ENCODE measurements around the gene LMNTD2. TPM values are rescaled to one million over a fixed set of nuclear protein-coding genes. Genes with fewer than 3 reads are reported as not detected.

LMNTD2 gene
- total and polyA plus RNA-seq, 2 experiments from 2014 or later = 7.3 to 15.9 TPM

DNA sequence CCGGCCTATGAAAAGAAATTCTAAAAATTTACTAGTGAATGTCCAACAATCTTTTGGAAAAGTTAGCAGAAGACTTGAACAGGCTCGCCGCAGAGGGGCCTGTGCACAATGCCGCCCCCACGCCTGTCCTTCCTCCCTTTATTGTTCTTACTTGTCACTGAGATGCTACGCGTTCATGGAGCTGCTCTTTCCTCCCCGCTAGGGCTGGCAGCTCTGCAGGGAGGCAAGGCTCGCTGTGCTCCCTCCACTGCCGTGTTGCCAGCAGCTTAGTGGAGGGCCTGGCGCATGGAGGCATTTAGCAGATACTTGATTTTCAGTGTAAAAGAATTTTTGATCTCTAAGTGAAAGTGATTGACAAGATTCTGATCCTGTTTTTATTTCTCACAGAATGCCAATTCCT is 30.5 kb upstream of the LMNTD2 start:
- Histone ChIP-seq H3K9me3 (ENCODE audit: low read depth) (no peaks in the 10 kb centered on the region), H3K79me2 (peaks cover 58% of the 10 kb centered on the region), H2AFZ (no peak overlapping the region), H4K20me1 (ENCODE audit: insufficient read depth, poor library complexity, severe bottlenecking) (peaks cover 26% of the 10 kb centered on the region), H3K4me2 (no peak overlapping the region), H3K9me2 (replicated peaks; ENCODE audit: insufficient read depth) (no peaks in the 10 kb centered on the region), H3K27ac (no peak overlapping the region), H3K4me1 (ENCODE audit: insufficient read depth) (peaks cover 23% of the 10 kb centered on the region), H3K4me3 (no peak overlapping the region), H3K27me3 (no peaks in the 10 kb centered on the region), H3K36me3 (replicated peaks; ENCODE audit: insufficient read depth, low read depth) (no peaks in the 10 kb centered on the region)
- TF ChIP-seq EZH2phosphoT487 (IDR thresholded peaks at IDR 0.05; ENCODE audit: low read depth, severe bottlenecking, unreplicated experiment) = no peak
- TF ChIP-seq EZH2 (IDR thresholded peaks at IDR 0.05; ENCODE audit: borderline replicate concordance) = no peak
- TF ChIP-seq, protein P1, sequence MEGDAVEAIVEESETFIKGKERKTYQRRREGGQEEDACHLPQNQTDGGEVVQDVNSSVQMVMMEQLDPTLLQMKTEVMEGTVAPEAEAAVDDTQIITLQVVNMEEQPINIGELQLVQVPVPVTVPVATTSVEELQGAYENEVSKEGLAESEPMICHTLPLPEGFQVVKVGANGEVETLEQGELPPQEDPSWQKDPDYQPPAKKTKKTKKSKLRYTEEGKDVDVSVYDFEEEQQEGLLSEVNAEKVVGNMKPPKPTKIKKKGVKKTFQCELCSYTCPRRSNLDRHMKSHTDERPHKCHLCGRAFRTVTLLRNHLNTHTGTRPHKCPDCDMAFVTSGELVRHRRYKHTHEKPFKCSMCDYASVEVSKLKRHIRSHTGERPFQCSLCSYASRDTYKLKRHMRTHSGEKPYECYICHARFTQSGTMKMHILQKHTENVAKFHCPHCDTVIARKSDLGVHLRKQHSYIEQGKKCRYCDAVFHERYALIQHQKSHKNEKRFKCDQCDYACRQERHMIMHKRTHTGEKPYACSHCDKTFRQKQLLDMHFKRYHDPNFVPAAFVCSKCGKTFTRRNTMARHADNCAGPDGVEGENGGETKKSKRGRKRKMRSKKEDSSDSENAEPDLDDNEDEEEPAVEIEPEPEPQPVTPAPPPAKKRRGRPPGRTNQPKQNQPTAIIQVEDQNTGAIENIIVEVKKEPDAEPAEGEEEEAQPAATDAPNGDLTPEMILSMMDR (IDR thresholded peaks at IDR 0.05; ENCODE audit: poor library complexity) = no peak
- no peak for DNase-seq (ENCODE audit: low spot score)
- WGBS (ENCODE audit: low lambda C conversion rate, missing lambda C conversion rate) = 92% methylated on average over 11 of the region's 11 CpGs

- H3K4me2 ChIP-seq = no peak overlapping the region
- H3K27ac ChIP-seq = no peak overlapping the region
- peaks cover 31% of the 10 kb centered on the region for H4K20me1 ChIP-seq (ENCODE audit: insufficient read depth, poor library complexity, severe bottlenecking)
- H3K9me3 ChIP-seq (ENCODE audit: low read depth) = no peaks in the 10 kb centered on the region
- H3K9me2 ChIP-seq (replicated peaks; ENCODE audit: insufficient read depth) = no peaks in the 10 kb centered on the region
- DNase-seq (ENCODE audit: low spot score) = no peak
- TF ChIP-seq, protein P1 (IDR thresholded peaks at IDR 0.05; ENCODE audit: poor library complexity) = no peak
- TF ChIP-seq EZH2 (IDR thresholded peaks at IDR 0.05; ENCODE audit: borderline replicate concordance) (no peak), EZH2phosphoT487 (IDR thresholded peaks at IDR 0.05; ENCODE audit: low read depth, severe bottlenecking, unreplicated experiment) (no peak)
- no peak overlapping the region for H2AFZ ChIP-seq
- H3K79me2 ChIP-seq = peaks cover 60% of the 10 kb centered on the region
- no peak overlapping the region for H3K4me3 ChIP-seq
- peaks cover 23% of the 10 kb centered on the region for H3K4me1 ChIP-seq (ENCODE audit: insufficient read depth)
- no peaks in the 10 kb centered on the region for H3K36me3 ChIP-seq (replicated peaks; ENCODE audit: insufficient read depth, low read depth)
- 98% methylated on average over 23 of the region's 26 CpGs for WGBS (ENCODE audit: low lambda C conversion rate, missing lambda C conversion rate)
- H3K27me3 ChIP-seq = no peaks in the 10 kb centered on the region
Observed at GRCh38 chr11:589798-590197, 29.3 kb upstream of the LMNTD2 start.

GRCh38 chr11:587978-588380 is 27.4 kb upstream of the LMNTD2 start:
- peak; percentile 93 for DNase-seq (ENCODE audit: low spot score)
- Histone ChIP-seq H3K4me2 (no peak overlapping the region), H3K4me1 (ENCODE audit: insufficient read depth) (peaks cover 23% of the 10 kb centered on the region), H4K20me1 (ENCODE audit: insufficient read depth, poor library complexity, severe bottlenecking) (peaks cover 44% of the 10 kb centered on the region), H3K4me3 (no peak overlapping the region), H3K36me3 (replicated peaks; ENCODE audit: insufficient read depth, low read depth) (no peaks in the 10 kb centered on the region), H3K27ac (peak overlapping the region; percentile 93), H3K9me3 (ENCODE audit: low read depth) (no peaks in the 10 kb centered on the region), H3K9me2 (replicated peaks; ENCODE audit: insufficient read depth) (no peaks in the 10 kb centered on the region), H2AFZ (no peak overlapping the region), H3K79me2 (peaks cover 62% of the 10 kb centered on the region), H3K27me3 (no peaks in the 10 kb centered on the region)
- TF ChIP-seq, protein P1 (IDR thresholded peaks at IDR 0.05; ENCODE audit: poor library complexity) = no peak
- TF ChIP-seq EZH2phosphoT487 (IDR thresholded peaks at IDR 0.05; ENCODE audit: low read depth, severe bottlenecking, unreplicated experiment) (no peak), EZH2 (IDR thresholded peaks at IDR 0.05; ENCODE audit: borderline replicate concordance) (no peak)
- 59% methylated on average over 6 of the region's 6 CpGs for WGBS (ENCODE audit: low lambda C conversion rate, missing lambda C conversion rate)

- no peak for DNase-seq (ENCODE audit: low spot score)
- H3K9me3 ChIP-seq (ENCODE audit: low read depth) = no peaks in the 10 kb centered on the region
- H2AFZ ChIP-seq = no peak overlapping the region
- peak overlapping the region; percentile 60 for H3K27ac ChIP-seq
- TF ChIP-seq EZH2phosphoT487 (IDR thresholded peaks at IDR 0.05; ENCODE audit: low read depth, severe bottlenecking, unreplicated experiment) (no peak), EZH2 (IDR thresholded peaks at IDR 0.05; ENCODE audit: borderline replicate concordance) (no peak)
- TF ChIP-seq, protein P1 (IDR thresholded peaks at IDR 0.05; ENCODE audit: poor library complexity) = no peak
- peaks cover 45% of the 10 kb centered on the region for H4K20me1 ChIP-seq (ENCODE audit: insufficient read depth, poor library complexity, severe bottlenecking)
- no peaks in the 10 kb centered on the region for H3K27me3 ChIP-seq
- 89% methylated on average over 8 of the region's 8 CpGs for WGBS (ENCODE audit: low lambda C conversion rate, missing lambda C conversion rate)
- H3K36me3 ChIP-seq (replicated peaks; ENCODE audit: insufficient read depth, low read depth) = no peaks in the 10 kb centered on the region
- peaks cover 67% of the 10 kb centered on the region for H3K79me2 ChIP-seq
- H3K4me2 ChIP-seq = no peak overlapping the region
- H3K9me2 ChIP-seq (replicated peaks; ENCODE audit: insufficient read depth) = no peaks in the 10 kb centered on the region
- peaks cover 23% of the 10 kb centered on the region for H3K4me1 ChIP-seq (ENCODE audit: insufficient read depth)
- H3K4me3 ChIP-seq = no peak overlapping the region
Observed at GRCh38 chr11:587546-587945, 27.0 kb upstream of the LMNTD2 start.
